GM12891 (cell line): ENCODE results near the gene SH3BP5L.

ENCODE experiments used
- POLR2A ChIP-seq: IDR thresholded peaks from 2 replicates; pipeline ENCODE4 v1.6.1; 2011; ENCODE audit warnings: low read depth, low read length, control low read depth
- POLR2AphosphoS5 ChIP-seq: IDR thresholded peaks from 2 replicates; pipeline ENCODE4 v1.6.1; 2011; ENCODE audit warnings: low read depth, low read length, control low read depth
- SPI1 ChIP-seq: IDR thresholded peaks from 2 replicates; pipeline ENCODE4 v1.6.1; 2011; ENCODE audit warnings: low read depth, low read length, control low read depth
- TAF1 ChIP-seq: IDR thresholded peaks from 2 replicates; pipeline ENCODE4 v1.6.1; 2011; ENCODE audit warnings: low read depth, low read length, control low read depth

- no peak for TF ChIP-seq TAF1
- no peak for TF ChIP-seq POLR2AphosphoS5
- TF ChIP-seq POLR2A, result no peak
- no peak for TF ChIP-seq SPI1
Observed at GRCh38 chr1:248849637-248850036, 23.9 kb upstream of the SH3BP5L start.
